Measurements from ENCODE around the gene STXBP6.

GRCh38 chr14:24803933-24804494, 245.9 kb downstream of the STXBP6 start:
- TF ChIP-seq CTCF (IDR thresholded peaks at IDR 0.05; ENCODE audit: insufficient read depth, low read length) (no peak), POLR2AphosphoS5 (IDR thresholded peaks at IDR 0.05; ENCODE audit: low read depth) (no peak)
